NB4 (cell line): ENCODE data around the gene RARA.
"Not testable (repeated sequence)": the region's sequence is repeated elsewhere in the genome, so short reads cannot be mapped to it uniquely, and the experiment has no call there.

Source experiments
- POLR2A ChIP-seq: IDR thresholded peaks from 2 replicates; pipeline ENCODE4 v1.6.1; 2011; ENCODE audit warnings: mild to moderate bottlenecking; ENCODE audit not compliant: insufficient read length; ENCODE audit errors: extremely low read depth
- TF ChIP-seq, protein P1 (sequence below): IDR thresholded peaks from one replicate; pipeline ENCODE4 v1.5.1; 2012; ENCODE audit warnings: low read depth, low read length

DNA sequence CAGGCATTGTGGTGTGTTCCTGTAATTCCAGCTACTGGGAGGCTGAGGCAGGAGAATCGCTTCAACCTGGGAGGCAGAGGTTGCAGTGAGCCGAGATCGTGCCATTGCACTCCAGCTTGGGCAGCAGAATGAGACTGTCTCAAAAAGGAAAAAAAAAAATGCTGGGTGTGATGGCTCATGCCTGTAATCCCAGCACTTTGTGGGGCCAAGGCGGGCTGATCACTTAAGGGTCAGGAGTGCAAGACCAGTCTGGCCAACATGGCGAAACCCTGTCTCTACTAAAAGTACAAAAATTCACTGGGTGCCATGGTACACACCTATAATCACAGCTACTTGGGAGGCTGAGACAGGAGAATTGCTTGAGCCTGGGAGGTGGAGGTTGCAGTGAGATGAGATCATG, 4.1 kb upstream of the RARA start:
- TF ChIP-seq, protein P1, sequence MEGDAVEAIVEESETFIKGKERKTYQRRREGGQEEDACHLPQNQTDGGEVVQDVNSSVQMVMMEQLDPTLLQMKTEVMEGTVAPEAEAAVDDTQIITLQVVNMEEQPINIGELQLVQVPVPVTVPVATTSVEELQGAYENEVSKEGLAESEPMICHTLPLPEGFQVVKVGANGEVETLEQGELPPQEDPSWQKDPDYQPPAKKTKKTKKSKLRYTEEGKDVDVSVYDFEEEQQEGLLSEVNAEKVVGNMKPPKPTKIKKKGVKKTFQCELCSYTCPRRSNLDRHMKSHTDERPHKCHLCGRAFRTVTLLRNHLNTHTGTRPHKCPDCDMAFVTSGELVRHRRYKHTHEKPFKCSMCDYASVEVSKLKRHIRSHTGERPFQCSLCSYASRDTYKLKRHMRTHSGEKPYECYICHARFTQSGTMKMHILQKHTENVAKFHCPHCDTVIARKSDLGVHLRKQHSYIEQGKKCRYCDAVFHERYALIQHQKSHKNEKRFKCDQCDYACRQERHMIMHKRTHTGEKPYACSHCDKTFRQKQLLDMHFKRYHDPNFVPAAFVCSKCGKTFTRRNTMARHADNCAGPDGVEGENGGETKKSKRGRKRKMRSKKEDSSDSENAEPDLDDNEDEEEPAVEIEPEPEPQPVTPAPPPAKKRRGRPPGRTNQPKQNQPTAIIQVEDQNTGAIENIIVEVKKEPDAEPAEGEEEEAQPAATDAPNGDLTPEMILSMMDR, result not testable (repeated sequence)
- not testable (repeated sequence) for TF ChIP-seq POLR2A
